Measurements from ENCODE around the gene RIBC1. TPM values are rescaled to one million over a fixed set of nuclear protein-coding genes. Genes with fewer than 3 reads are reported as not detected.
"Not testable (repeated sequence)": the region's sequence is repeated elsewhere in the genome, so short reads cannot be mapped to it uniquely, and the experiment has no call there.

RIBC1 gene
- total RNA-seq = 0.81 TPM
- long read RNA-seq, partial matches to known transcripts = 1 of 2 reads
- long read RNA-seq, other reads (novel, unspliced or antisense) = 1 of 2 reads

- DNase-seq (ENCODE audit: low spot score) = no peak
- intact Hi-C loops (cut with DNase I) = loop anchor here (5.0 kb wide), 1 partner anchor 196 kb away; the partner anchor contains the start of gene KDM5C
These were observed at the start of gene RIBC1 for GRCh38 chrX:53422861-53423306. RIBC1 (plus strand) TSS chrX:53422873; CDS start chrX:53426277, 3,404 bp downstream.

GRCh38 chrX:53373307-53373706 is 49.4 kb upstream of the RIBC1 start:
- intact Hi-C loops (cut with DNase I) = no loop called here
- DNase-seq (ENCODE audit: low spot score) = no peak

GRCh38 chrX:53374222-53374820 is 48.4 kb upstream of the RIBC1 start:
- DNase-seq (ENCODE audit: low spot score) = no peak
- intact Hi-C loops (cut with DNase I) = no loop called here

- no peak for DNase-seq (ENCODE audit: low spot score)
- intact Hi-C loops (cut with DNase I) = no loop called here
These were observed 47.8 kb upstream of the RIBC1 start for GRCh38 chrX:53374923-53375322.

- intact Hi-C loops (cut with DNase I) = no loop called here
These were observed 45.8 kb upstream of the RIBC1 start for GRCh38 chrX:53376888-53377287.

GRCh38 chrX:53377464-53377863 is 45.2 kb upstream of the RIBC1 start:
- intact Hi-C loops (cut with DNase I) = no loop called here
- no peak for DNase-seq (ENCODE audit: low spot score)

More at GRCh38 chrX:53376888-53377287, 45.8 kb upstream of the RIBC1 start:
- no peak for DNase-seq (ENCODE audit: low spot score)

- DNase-seq (ENCODE audit: low spot score) = no peak
- intact Hi-C loops (cut with DNase I) = no loop called here
These were observed 43.5 kb upstream of the RIBC1 start for GRCh38 chrX:53379008-53379710.

- intact Hi-C loops (cut with DNase I) = no loop called here
- DNase-seq (ENCODE audit: low spot score) = no peak
These were observed 42.9 kb upstream of the RIBC1 start for GRCh38 chrX:53379747-53380146.

- intact Hi-C loops (cut with DNase I) = no loop called here
These were observed 39.1 kb upstream of the RIBC1 start for GRCh38 chrX:53383376-53384076.

GRCh38 chrX:53395605-53396298 is 26.9 kb upstream of the RIBC1 start:
- intact Hi-C loops (cut with DNase I) = no loop called here
- DNase-seq (ENCODE audit: low spot score) = no peak

More at GRCh38 chrX:53383376-53384076, 39.1 kb upstream of the RIBC1 start:
- no peak for DNase-seq (ENCODE audit: low spot score)

- intact Hi-C loops (cut with DNase I) = no loop called here
These were observed 24.5 kb upstream of the RIBC1 start for GRCh38 chrX:53398216-53398615.

GRCh38 chrX:53403535-53403934 is 19.1 kb upstream of the RIBC1 start:
- DNase-seq (ENCODE audit: low spot score) = no peak
- intact Hi-C loops (cut with DNase I) = no loop called here

More at GRCh38 chrX:53398216-53398615, 24.5 kb upstream of the RIBC1 start:
- DNase-seq (ENCODE audit: low spot score) = no peak

GRCh38 chrX:53412446-53412845 is 10.2 kb upstream of the RIBC1 start:
- intact Hi-C loops (cut with DNase I) = no loop called here
- DNase-seq (ENCODE audit: low spot score) = no peak

GRCh38 chrX:53420351-53420750 is 2.3 kb upstream of the RIBC1 start:
- intact Hi-C loops (cut with DNase I) = loop anchor here (5.0 kb wide), 1 partner anchor 193 kb away; the partner anchor contains the start of gene KDM5C
- not testable (repeated sequence) for DNase-seq (ENCODE audit: low spot score)

- no peak for DNase-seq (ENCODE audit: low spot score)
- intact Hi-C loops (cut with DNase I) = loop anchor here (5.0 kb wide), 1 partner anchor 194 kb away; the partner anchor contains the start of gene KDM5C
These were observed 1.5 kb upstream of the RIBC1 start for GRCh38 chrX:53421125-53421524.

- DNase-seq (ENCODE audit: low spot score) = no peak
- intact Hi-C loops (cut with DNase I) = loop anchor here (5.0 kb wide), 1 partner anchor 194 kb away; the partner anchor contains the start of gene KDM5C
These were observed 944 bp upstream of the RIBC1 start for GRCh38 chrX:53421772-53422085.

- intact Hi-C loops (cut with DNase I) = loop anchor here (5.0 kb wide), 1 partner anchor 195 kb away; the partner anchor contains the start of gene KDM5C
- peak; percentile 99 for DNase-seq (ENCODE audit: low spot score)
These were observed 400 bp upstream of the RIBC1 start, which contains the start of gene SMC1A for GRCh38 chrX:53422086-53422860. SMC1A (minus strand) TSS chrX:53422654; CDS start chrX:53422600, 54 bp downstream.

GRCh38 chrX:53429755-53430154 is 7.1 kb downstream of the RIBC1 start:
- intact Hi-C loops (cut with DNase I) = loop anchor here (10.0 kb wide), 1 partner anchor 145 kb away; the partner anchor contains the start of gene IQSEC2
- DNase-seq (ENCODE audit: low spot score) = no peak

GRCh38 chrX:53430231-53430630 is 7.6 kb downstream of the RIBC1 start:
- DNase-seq (ENCODE audit: low spot score) = no peak
- intact Hi-C loops (cut with DNase I) = loop anchor here (10.0 kb wide), 1 partner anchor 145 kb away; the partner anchor contains the start of gene IQSEC2
